Right lobe of liver (tissue), 6 donors: ENCODE data around the gene ANKRD13D. TPM values are rescaled to one million over a fixed set of nuclear protein-coding genes. Genes with fewer than 3 reads are reported as not detected.

Source experiments
- ATAC-seq, 4 donors: fragments of 200-7000 bp; cut with Tn5 transposase; one replicate each; pipeline ENCODE4 v1.9.1; 2020; ENCODE audit warnings: mild to moderate bottlenecking in 4 of 4, moderate library complexity in 4 of 4
- DNase-seq, 3 donors: peaks; one replicate each; pipeline ENCODE4 v3.0.0-alpha.2; 2020
- H3K27ac ChIP-seq, 3 donors: fragments of 200-600 bp; one replicate each; pipeline ENCODE4 v1.8.0; 2022
- H3K27me3 ChIP-seq, 2 donors: fragments of 200-600 bp; one replicate each; pipeline ENCODE4 v1.8.0; 2022
- H3K36me3 ChIP-seq, 4 donors: fragments of 200-600 bp; sonication (generic) in 1 of 4; one replicate each; pipeline versions ENCODE4 v1.5.1 to v1.8.0; 2017 to 2022; ENCODE audit warnings: control low read depth in 1 of 4
- H3K4me1 ChIP-seq, 4 donors: fragments of 200-600 bp; sonication (generic) in 1 of 4; one replicate each; pipeline versions ENCODE4 v1.5.1 to v1.8.0; 2017 to 2022; ENCODE audit warnings: control low read depth in 1 of 4
- H3K4me3 ChIP-seq, 3 donors: fragments of 200-600 bp; one replicate each; pipeline ENCODE4 v1.8.0; 2022
- H3K9me3 ChIP-seq, 4 donors: fragments of 200-600 bp; sonication (generic) in 1 of 4; one replicate each; pipeline versions ENCODE4 v1.5.1 to v1.8.0; 2017 to 2022; ENCODE audit warnings: control low read depth in 1 of 4
- CTCF ChIP-seq, 4 donors: fragments of 200-600 bp in 3 of 4; fragments of 450-650 bp in 1 of 4; IDR thresholded peaks; one replicate each; pipeline versions ENCODE4 v1.5.1 to v1.8.0; 2016 to 2022; ENCODE audit warnings: antibody characterized with exemption in 4 of 4, mild to moderate bottlenecking in 2 of 4
- POLR2A ChIP-seq: fragments of 450-650 bp; IDR thresholded peaks from one replicate; pipeline ENCODE4 v1.6.1; 2017; ENCODE audit warnings: antibody characterized with exemption, mild to moderate bottlenecking
- WGBS: methylation state at CpG from one replicate; pipeline ENCODE4 v1.1.6; 2018; ENCODE audit warnings: low coverage, low lambda C conversion rate; ENCODE audit not compliant: insufficient coverage; ENCODE audit errors: missing lambda C conversion rate; 5-methylcytosine and 5-hydroxymethylcytosine counted together
- intact Hi-C, 2 donors: fragments of 100-400 bp; cut with DNase I; formaldehyde crosslinking; loops; one replicate each; pipeline versions ENCODE4 v1.11.2 to v1.14.1; 2022
- total RNA-seq, 6 experiments: library from RNA; depleted of rRNA in 2 of 6; stranded (reverse); fragments of >200 nt in 2 of 6; fragmentation: NEBNext Ultra II Directional in 3 of 6; extraction: Animal tissue kit (Norgen Biotek cat#: 25700) in 3 of 6; gene quantifications; one replicate each; pipeline versions ENCODE4 v1.1.0 to v1.2.4, GENCODE V29; 2016 to 2023
- donor health status: DM: no; HTN: yes; CAD: no.
- donor health status: DM: no; HTN: no; CAD: no.
- donor health status: DM: no; HTN: no; CAD: no.
- donor health status: DM: no; HTN: yes; CAD: no.
- donor health status: DM: no; HTN: yes; CAD: no.

The ANKRD13D gene
- total RNA-seq, 6 experiments from 2014 or later: 7.7 to 14.1 (median 10.4) TPM

- DNase-seq: no peak
- H3K36me3 ChIP-seq: peaks cover 18 to 67% (median 46%) of the 10 kb centered on the region in 4 donors
- peaks cover 0 to 33% (median 13%) of the 10 kb centered on the region in 4 donors for H3K4me1 ChIP-seq
- no peaks in the 10 kb centered on the region for H3K27me3 ChIP-seq
- no peak overlapping the region for H3K4me3 ChIP-seq
- H3K27ac ChIP-seq: no peak overlapping the region
- 93% methylated on average over 10 of the region's 14 CpGs for WGBS
- no peak for ATAC-seq
- TF ChIP-seq CTCF (IDR thresholded peaks at IDR 0.05) (no peak), POLR2A (no peak)
- H3K9me3 ChIP-seq: no peaks in the 10 kb centered on the region
- intact Hi-C loops: no loop called here
These were observed 35.1 kb upstream of the ANKRD13D start for GRCh38 chr11:67253872-67254624.

DNA sequence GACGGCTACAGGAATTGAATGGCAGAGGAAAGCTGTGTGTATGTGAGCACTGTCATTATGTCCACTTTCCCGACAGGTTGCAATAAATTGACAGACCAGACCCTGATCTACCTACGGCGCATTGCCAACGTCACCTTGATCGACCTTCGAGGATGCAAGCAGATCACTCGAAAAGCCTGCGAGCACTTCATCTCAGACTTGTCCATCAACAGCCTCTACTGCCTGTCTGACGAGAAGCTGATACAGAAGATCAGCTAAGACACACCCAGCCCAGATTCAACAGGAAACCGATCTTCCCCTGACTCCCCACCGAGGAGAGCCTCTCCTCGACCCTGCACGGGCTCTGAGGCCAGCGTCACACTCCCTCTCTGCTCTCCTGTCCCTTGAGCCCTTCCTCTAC lies 34.3 kb upstream of the ANKRD13D start:
- TF ChIP-seq CTCF (IDR thresholded peaks at IDR 0.05) (no peak), POLR2A (no peak)
- Histone ChIP-seq H3K27me3 (no peaks in the 10 kb centered on the region), H3K4me1 (peaks cover 0 to 27% (median 11%) of the 10 kb centered on the region in 4 donors), H3K27ac (no peak overlapping the region), H3K9me3 (no peaks in the 10 kb centered on the region), H3K36me3 (peaks cover 18 to 59% (median 39%) of the 10 kb centered on the region in 4 donors), H3K4me3 (no peak overlapping the region)
- 89% methylated on average over 1 of the region's 15 CpGs for WGBS
- intact Hi-C loops: no loop called here
- DNase-seq: no peak
- no peak for ATAC-seq

GRCh38 chr11:67255353-67255752 lies 33.8 kb upstream of the ANKRD13D start:
- no peak for TF ChIP-seq POLR2A
- TF ChIP-seq CTCF (IDR thresholded peaks at IDR 0.05): no peak
- no peak overlapping the region for H3K27ac ChIP-seq
- no peak overlapping the region for H3K4me3 ChIP-seq
- 80% methylated on average over 1 of the region's 10 CpGs for WGBS
- peaks cover 0 to 27% (median 11%) of the 10 kb centered on the region in 4 donors for H3K4me1 ChIP-seq
- ATAC-seq (no peak), DNase-seq (no peak)
- H3K36me3 ChIP-seq: peaks cover 15 to 54% (median 34%) of the 10 kb centered on the region in 4 donors
- no peaks in the 10 kb centered on the region for H3K27me3 ChIP-seq
- no peaks in the 10 kb centered on the region for H3K9me3 ChIP-seq
- intact Hi-C loops: no loop called here

DNA sequence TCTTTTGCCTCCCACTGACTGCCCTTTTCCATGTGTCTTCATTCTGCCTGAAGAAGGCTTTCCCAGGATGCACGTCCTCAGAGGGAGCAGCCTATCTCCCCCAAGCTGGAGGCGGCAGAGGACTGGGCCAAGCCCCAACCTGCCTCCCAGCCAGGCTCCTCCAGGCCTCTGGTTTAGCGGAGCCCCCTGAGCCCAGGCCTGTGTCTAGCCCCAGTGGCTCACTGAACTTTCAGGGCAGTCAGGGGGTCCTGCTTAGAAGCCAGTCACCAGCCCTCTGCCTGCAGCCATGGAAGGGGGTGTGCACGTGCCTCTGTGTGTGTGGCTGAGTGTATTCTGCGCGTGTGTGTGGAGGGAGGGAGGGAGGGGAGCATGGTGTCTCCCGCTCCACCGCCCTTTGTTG lies 33.2 kb upstream of the ANKRD13D start:
- intact Hi-C loops: no loop called here
- H3K4me3 ChIP-seq: no peak overlapping the region
- WGBS: 88% methylated on average over 6 of the region's 8 CpGs
- TF ChIP-seq CTCF (IDR thresholded peaks at IDR 0.05): no peak
- TF ChIP-seq POLR2A: no peak
- H3K27me3 ChIP-seq: no peaks in the 10 kb centered on the region
- DNase-seq: no peak
- H3K4me1 ChIP-seq: peaks cover 0 to 27% (median 11%) of the 10 kb centered on the region in 4 donors
- H3K9me3 ChIP-seq: no peaks in the 10 kb centered on the region
- no peak for ATAC-seq
- no peak overlapping the region for H3K27ac ChIP-seq
- peaks cover 12 to 49% (median 28%) of the 10 kb centered on the region in 4 donors for H3K36me3 ChIP-seq
